Progenitor cell of endocrine pancreas (in vitro differentiated cells): Measurements from ENCODE around the gene PLSCR5. TPM values are rescaled to one million over a fixed set of nuclear protein-coding genes. Genes with fewer than 3 reads are reported as not detected.

ENCODE experiments used
- DNase-seq: peaks from one replicate; pipeline ENCODE4 v3.0.0; 2021; ENCODE audit warnings: low spot score; ENCODE audit not compliant: unreplicated experiment
- H3K27ac Mint-ChIP-seq: 2 replicates; pipeline ENCODE4 v1.8.0; 2021; ENCODE audit warnings: mild to moderate bottlenecking, moderate library complexity, mixed read lengths
- H3K27me3 Mint-ChIP-seq: 2 replicates; pipeline ENCODE4 v1.8.0; 2021; ENCODE audit warnings: mixed read lengths
- H3K36me3 Mint-ChIP-seq: 2 replicates; pipeline ENCODE4 v1.8.0; 2022; ENCODE audit warnings: mixed read lengths; ENCODE audit not compliant: insufficient read depth
- H3K4me1 Mint-ChIP-seq: 2 replicates; pipeline ENCODE4 v1.8.0; 2021; ENCODE audit warnings: low read depth, mixed read lengths
- H3K4me3 Mint-ChIP-seq: 2 replicates; pipeline ENCODE4 v1.8.0; 2021; ENCODE audit warnings: low read depth, mild to moderate bottlenecking, moderate library complexity, mixed read lengths
- H3K9me3 Mint-ChIP-seq: 2 replicates; pipeline ENCODE4 v1.8.0; 2021; ENCODE audit warnings: low read depth, mixed read lengths
- CTCF ChIP-seq: fragments of 200-600 bp; sonication (generic); IDR thresholded peaks from one replicate; pipeline ENCODE4 v1.5.0; 2021; ENCODE audit warnings: antibody characterized with exemption, mild to moderate bottlenecking; ENCODE audit not compliant: unreplicated experiment
- total RNA-seq: library from RNA; stranded (reverse); gene quantifications from 2 replicates; pipeline ENCODE4 v1.2.1, GENCODE V29; 2021

Gene PLSCR5
- total RNA-seq, 1 donor from 2014 or later = not detected

DNA sequence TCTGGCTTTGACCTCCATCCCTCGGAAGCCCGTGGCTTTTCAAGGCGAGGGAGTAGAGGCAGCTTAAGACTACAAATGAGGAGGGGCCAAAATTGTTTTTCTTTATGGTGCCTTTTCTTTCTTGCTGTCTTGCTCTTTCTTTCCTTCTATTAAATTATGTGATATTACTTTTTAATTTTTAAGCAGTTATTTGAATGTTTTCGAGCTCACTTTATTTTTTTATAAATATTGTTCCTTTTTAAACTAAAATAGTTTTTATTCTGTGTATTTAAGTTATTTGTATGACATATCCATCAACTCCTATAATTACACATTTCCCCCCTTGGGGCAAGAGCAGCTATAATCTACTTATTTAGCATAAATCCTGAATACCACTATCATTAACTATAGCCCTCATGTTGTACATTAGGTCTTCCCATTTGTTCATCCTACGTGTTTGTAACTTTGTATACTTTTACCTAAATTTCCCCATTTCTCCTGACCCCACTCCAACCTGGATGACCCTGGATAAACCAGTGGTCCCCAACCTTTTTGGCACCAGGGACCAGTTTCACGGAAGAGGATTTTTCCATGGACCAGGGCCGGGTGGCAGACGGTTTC is 60.1 kb downstream of the PLSCR5 start:
- H3K27me3 Mint-ChIP-seq = no peaks in the 10 kb centered on the region
- peak overlapping the region; percentile 96 for H3K27ac Mint-ChIP-seq
- H3K36me3 Mint-ChIP-seq = peaks cover 11% of the 10 kb centered on the region
- peaks cover 27% of the 10 kb centered on the region for H3K4me1 Mint-ChIP-seq
- no peak for TF ChIP-seq CTCF
- peak overlapping the region; percentile 83 for H3K4me3 Mint-ChIP-seq
- H3K9me3 Mint-ChIP-seq = no peaks in the 10 kb centered on the region
- DNase-seq = no peak

- Mint-ChIP-seq H3K9me3 (peaks cover 1% of the 10 kb centered on the region), H3K4me1 (peaks cover 27% of the 10 kb centered on the region), H3K36me3 (peaks cover 17% of the 10 kb centered on the region), H3K27ac (peak within 1 kb of the TSS; percentile 96), H3K4me3 (peak within 1 kb of the TSS; percentile 83), H3K27me3 (no peaks in the 10 kb centered on the region)
- no peak for TF ChIP-seq CTCF
- peak; percentile 65 for DNase-seq
These were observed 60.9 kb downstream of the PLSCR5 start, which contains the start of gene PLSCR1 for GRCh38 chr3:146544002-146544928. Gene PLSCR1 (minus strand): TSS chr3:146544607. CDS start chr3:146536552, 8,055 bp downstream.

DNA sequence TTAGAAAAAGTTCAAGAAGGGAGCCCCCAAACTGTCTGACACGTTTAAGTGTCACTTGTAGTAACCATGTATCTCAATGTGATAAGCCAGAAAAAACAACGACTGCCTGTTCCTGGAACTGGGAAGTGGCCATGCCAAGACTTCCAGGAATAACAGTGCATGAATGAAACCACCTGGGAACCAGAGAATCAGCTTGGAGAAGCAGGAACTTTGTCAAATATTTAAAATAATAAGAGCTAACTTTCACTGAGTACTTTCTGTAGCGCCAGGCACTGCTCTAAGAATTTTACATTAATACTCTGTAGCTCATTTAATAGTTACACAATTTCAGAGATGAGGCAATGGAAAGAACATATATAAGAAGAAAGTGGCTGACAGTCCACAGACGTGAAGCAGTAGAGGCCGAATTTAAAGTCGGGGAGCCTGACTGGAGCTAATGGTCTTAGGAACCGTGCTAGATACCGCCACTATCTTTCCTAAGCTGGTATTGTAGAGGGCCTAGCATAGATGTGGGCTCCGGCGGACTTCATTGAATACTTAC is 61.6 kb downstream of the PLSCR5 start:
- TF ChIP-seq CTCF = no peak
- Mint-ChIP-seq H3K27me3 (no peaks in the 10 kb centered on the region), H3K9me3 (peaks cover 4% of the 10 kb centered on the region), H3K4me3 (peak overlapping the region; percentile 83), H3K27ac (peak overlapping the region; percentile 96), H3K4me1 (peaks cover 27% of the 10 kb centered on the region), H3K36me3 (peaks cover 21% of the 10 kb centered on the region)
- DNase-seq = no peak

- Mint-ChIP-seq H3K27ac (peak overlapping the region; percentile 96), H3K4me3 (peak overlapping the region; percentile 83), H3K9me3 (peaks cover 4% of the 10 kb centered on the region), H3K4me1 (peaks cover 27% of the 10 kb centered on the region), H3K36me3 (peaks cover 22% of the 10 kb centered on the region), H3K27me3 (no peaks in the 10 kb centered on the region)
- no peak for DNase-seq
- TF ChIP-seq CTCF = no peak
These were observed 62.2 kb downstream of the PLSCR5 start for GRCh38 chr3:146542978-146543377.

GRCh38 chr3:146542179-146542578 is 63.0 kb downstream of the PLSCR5 start:
- Mint-ChIP-seq H3K4me1 (peaks cover 30% of the 10 kb centered on the region), H3K9me3 (peaks cover 8% of the 10 kb centered on the region), H3K4me3 (peak overlapping the region; percentile 65), H3K36me3 (peaks cover 29% of the 10 kb centered on the region), H3K27me3 (no peaks in the 10 kb centered on the region), H3K27ac (no peak overlapping the region)
- TF ChIP-seq CTCF = no peak
- DNase-seq = no peak
